Astrocyte (in vitro differentiated cells and primary cell): Measurements from ENCODE around the gene CYGB.

ENCODE experiments used
- EZH2 ChIP-seq: IDR thresholded peaks from 2 replicates; pipeline ENCODE4 v1.6.1; 2012; ENCODE audit warnings: mild to moderate bottlenecking, low read length, inconsistent platforms; ENCODE audit not compliant: insufficient read depth
- TF ChIP-seq, protein P1 (sequence below): IDR thresholded peaks from 2 replicates; pipeline ENCODE4 v1.5.1; 2011; ENCODE audit warnings: low read depth, mild to moderate bottlenecking, inconsistent platforms, low read length, moderate library complexity; ENCODE audit not compliant: insufficient read depth

DNA sequence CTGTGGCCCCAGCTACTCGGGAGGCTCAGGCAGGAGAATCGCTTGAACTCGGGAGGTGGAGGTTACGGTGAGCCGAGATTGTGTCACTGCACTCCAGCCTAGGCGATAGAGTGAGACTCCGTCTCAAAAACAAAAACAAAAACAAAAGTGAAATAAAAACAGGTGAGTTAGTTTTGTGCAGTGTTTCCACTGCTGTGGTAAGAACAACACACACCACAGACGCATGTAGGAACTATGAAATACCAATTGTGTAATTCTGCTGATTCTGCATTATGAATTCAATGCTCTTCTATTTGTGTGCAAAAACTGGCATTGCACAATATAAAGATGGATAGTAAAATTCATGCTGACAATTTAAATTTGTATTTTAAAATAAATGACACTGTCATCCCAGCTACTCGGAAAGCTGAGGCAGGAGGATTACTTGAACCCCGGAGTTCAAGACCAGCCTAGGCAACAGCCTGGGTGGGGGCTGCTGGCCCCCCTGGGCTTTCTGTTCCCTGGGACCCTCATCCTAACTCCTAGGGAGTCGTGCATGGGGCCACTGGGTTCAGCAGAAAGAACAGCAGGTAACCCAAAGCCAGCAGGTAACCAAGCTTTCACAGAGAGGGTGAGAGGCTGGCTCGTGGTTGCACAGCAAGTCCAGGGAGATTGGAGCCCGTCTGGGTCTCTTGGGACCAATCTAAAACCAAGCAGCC, 25.7 kb downstream of the CYGB start:
- TF ChIP-seq, protein P1, sequence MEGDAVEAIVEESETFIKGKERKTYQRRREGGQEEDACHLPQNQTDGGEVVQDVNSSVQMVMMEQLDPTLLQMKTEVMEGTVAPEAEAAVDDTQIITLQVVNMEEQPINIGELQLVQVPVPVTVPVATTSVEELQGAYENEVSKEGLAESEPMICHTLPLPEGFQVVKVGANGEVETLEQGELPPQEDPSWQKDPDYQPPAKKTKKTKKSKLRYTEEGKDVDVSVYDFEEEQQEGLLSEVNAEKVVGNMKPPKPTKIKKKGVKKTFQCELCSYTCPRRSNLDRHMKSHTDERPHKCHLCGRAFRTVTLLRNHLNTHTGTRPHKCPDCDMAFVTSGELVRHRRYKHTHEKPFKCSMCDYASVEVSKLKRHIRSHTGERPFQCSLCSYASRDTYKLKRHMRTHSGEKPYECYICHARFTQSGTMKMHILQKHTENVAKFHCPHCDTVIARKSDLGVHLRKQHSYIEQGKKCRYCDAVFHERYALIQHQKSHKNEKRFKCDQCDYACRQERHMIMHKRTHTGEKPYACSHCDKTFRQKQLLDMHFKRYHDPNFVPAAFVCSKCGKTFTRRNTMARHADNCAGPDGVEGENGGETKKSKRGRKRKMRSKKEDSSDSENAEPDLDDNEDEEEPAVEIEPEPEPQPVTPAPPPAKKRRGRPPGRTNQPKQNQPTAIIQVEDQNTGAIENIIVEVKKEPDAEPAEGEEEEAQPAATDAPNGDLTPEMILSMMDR = no peak
- TF ChIP-seq EZH2 = no peak
